GM15510 (cell line): ENCODE measurements around the gene KCNK15.

Source experiments
- POLR2A ChIP-seq: IDR thresholded peaks from 3 replicates; pipeline ENCODE4 v1.6.1; 2011; ENCODE audit warnings: borderline replicate concordance; ENCODE audit not compliant: insufficient read length; ENCODE audit errors: extremely low read depth

KCNK15 gene

GRCh38 chr20:44776980-44777379 lies 31.3 kb downstream of the KCNK15 start:
- no peak for TF ChIP-seq POLR2A

- no peak for TF ChIP-seq POLR2A
Observed at GRCh38 chr20:44780226-44780625, 34.6 kb downstream of the KCNK15 start.

- no peak for TF ChIP-seq POLR2A
Observed at GRCh38 chr20:44781118-44781517, 35.5 kb downstream of the KCNK15 start.

- TF ChIP-seq POLR2A, result no peak
Observed at GRCh38 chr20:44781791-44782190, 36.1 kb downstream of the KCNK15 start.

GRCh38 chr20:44784688-44785087 lies 39.0 kb downstream of the KCNK15 start:
- TF ChIP-seq POLR2A, result no peak

- no peak for TF ChIP-seq POLR2A
Observed at GRCh38 chr20:44785768-44786167, 40.1 kb downstream of the KCNK15 start.

GRCh38 chr20:44787299-44787698 lies 41.6 kb downstream of the KCNK15 start:
- no peak for TF ChIP-seq POLR2A

- no peak for TF ChIP-seq POLR2A
Observed at GRCh38 chr20:44788706-44789456, 43.2 kb downstream of the KCNK15 start.

GRCh38 chr20:44790638-44791393 lies 45.2 kb downstream of the KCNK15 start:
- no peak for TF ChIP-seq POLR2A

GRCh38 chr20:44792796-44793195 lies 47.1 kb downstream of the KCNK15 start:
- no peak for TF ChIP-seq POLR2A

- no peak for TF ChIP-seq POLR2A
Observed at GRCh38 chr20:44795836-44796235, 50.2 kb downstream of the KCNK15 start.

- no peak for TF ChIP-seq POLR2A
Observed at GRCh38 chr20:44796311-44796710, 50.6 kb downstream of the KCNK15 start.

GRCh38 chr20:44796758-44797457 lies 51.2 kb downstream of the KCNK15 start:
- TF ChIP-seq POLR2A, result no peak

- no peak for TF ChIP-seq POLR2A
Observed at GRCh38 chr20:44799691-44800090, 54.0 kb downstream of the KCNK15 start.

- no peak for TF ChIP-seq POLR2A
Observed at GRCh38 chr20:44800391-44801046, 54.9 kb downstream of the KCNK15 start.
